Lower lobe of right lung (tissue), 2 donors: ENCODE data around the gene PYGO1. TPM values are rescaled to one million over a fixed set of nuclear protein-coding genes. Genes with fewer than 3 reads are reported as not detected.

ENCODE experiments used
- ATAC-seq, 2 donors: fragments of 200-7000 bp; cut with Tn5 transposase; one replicate each; pipeline ENCODE4 v1.9.1; 2020 to 2022; ENCODE audit warnings: mild to moderate bottlenecking in 2 of 2, moderate library complexity in 2 of 2
- DNase-seq: peaks from one replicate; pipeline ENCODE4 v3.0.0-alpha.2; 2020
- H3K27ac ChIP-seq: fragments of 200-600 bp; one replicate; pipeline ENCODE4 v1.8.0; 2022
- H3K27me3 ChIP-seq: fragments of 200-600 bp; one replicate; pipeline ENCODE4 v1.8.0; 2022; ENCODE audit warnings: low read depth
- H3K36me3 ChIP-seq: fragments of 200-600 bp; one replicate; pipeline ENCODE4 v1.8.0; 2022; ENCODE audit warnings: mild to moderate bottlenecking
- H3K4me1 ChIP-seq: fragments of 200-600 bp; one replicate; pipeline ENCODE4 v1.8.0; 2022
- H3K4me3 ChIP-seq: fragments of 200-600 bp; one replicate; pipeline ENCODE4 v1.8.0; 2022; ENCODE audit warnings: mild to moderate bottlenecking
- H3K9me3 ChIP-seq: fragments of 200-600 bp; one replicate; pipeline ENCODE4 v1.8.0; 2022
- intact Hi-C: fragments of 100-400 bp; cut with DNase I; formaldehyde crosslinking; loops from one replicate; pipeline ENCODE4 v1.11.0; 2022
- total RNA-seq: library from RNA; stranded (reverse); fragmentation: NEBNext Ultra II Directional; extraction: Animal tissue kit (Norgen Biotek cat#: 25700); gene quantifications from one replicate; pipeline ENCODE4 v1.2.1, GENCODE V29; 2021
- TF ChIP-seq, protein P1 (sequence below): fragments of 200-600 bp; IDR thresholded peaks from one replicate; pipeline ENCODE4 v1.8.0; 2022; ENCODE audit warnings: antibody characterized with exemption, mild to moderate bottlenecking
- donor health status: DM: no; HTN: yes; CAD: no; lungs with severe emphysema.

Gene PYGO1
- total RNA-seq, 1 donor from 2014 or later, result 8.7 TPM

- H3K9me3 ChIP-seq, result no peaks in the 10 kb centered on the region
- no peak overlapping the region for H3K27ac ChIP-seq
- DNase-seq (no peak), ATAC-seq (no peak)
- TF ChIP-seq, protein P1, sequence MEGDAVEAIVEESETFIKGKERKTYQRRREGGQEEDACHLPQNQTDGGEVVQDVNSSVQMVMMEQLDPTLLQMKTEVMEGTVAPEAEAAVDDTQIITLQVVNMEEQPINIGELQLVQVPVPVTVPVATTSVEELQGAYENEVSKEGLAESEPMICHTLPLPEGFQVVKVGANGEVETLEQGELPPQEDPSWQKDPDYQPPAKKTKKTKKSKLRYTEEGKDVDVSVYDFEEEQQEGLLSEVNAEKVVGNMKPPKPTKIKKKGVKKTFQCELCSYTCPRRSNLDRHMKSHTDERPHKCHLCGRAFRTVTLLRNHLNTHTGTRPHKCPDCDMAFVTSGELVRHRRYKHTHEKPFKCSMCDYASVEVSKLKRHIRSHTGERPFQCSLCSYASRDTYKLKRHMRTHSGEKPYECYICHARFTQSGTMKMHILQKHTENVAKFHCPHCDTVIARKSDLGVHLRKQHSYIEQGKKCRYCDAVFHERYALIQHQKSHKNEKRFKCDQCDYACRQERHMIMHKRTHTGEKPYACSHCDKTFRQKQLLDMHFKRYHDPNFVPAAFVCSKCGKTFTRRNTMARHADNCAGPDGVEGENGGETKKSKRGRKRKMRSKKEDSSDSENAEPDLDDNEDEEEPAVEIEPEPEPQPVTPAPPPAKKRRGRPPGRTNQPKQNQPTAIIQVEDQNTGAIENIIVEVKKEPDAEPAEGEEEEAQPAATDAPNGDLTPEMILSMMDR, result no peak
- H3K36me3 ChIP-seq, result no peaks in the 10 kb centered on the region
- H3K4me1 ChIP-seq, result no peaks in the 10 kb centered on the region
- no peak overlapping the region for H3K4me3 ChIP-seq
- intact Hi-C loops, result no loop called here
- H3K27me3 ChIP-seq, result no peaks in the 10 kb centered on the region
Measured at GRCh38 chr15:55518641-55519040, 69.5 kb downstream of the PYGO1 start.

- TF ChIP-seq, protein P1, result no peak
Measured at GRCh38 chr15:55518009-55518408, 70.1 kb downstream of the PYGO1 start.

GRCh38 chr15:55515991-55516776 lies 72.0 kb downstream of the PYGO1 start:
- H3K9me3 ChIP-seq, result no peaks in the 10 kb centered on the region
- no peaks in the 10 kb centered on the region for H3K36me3 ChIP-seq
- H3K4me3 ChIP-seq, result no peak overlapping the region
- no peak for ATAC-seq
- H3K4me1 ChIP-seq, result no peaks in the 10 kb centered on the region
- intact Hi-C loops, result no loop called here
- no peak overlapping the region for H3K27ac ChIP-seq
- no peak for DNase-seq
- TF ChIP-seq, protein P1, result no peak
- no peaks in the 10 kb centered on the region for H3K27me3 ChIP-seq

More at GRCh38 chr15:55518009-55518408, 70.1 kb downstream of the PYGO1 start:
- no peaks in the 10 kb centered on the region for H3K27me3 ChIP-seq
- H3K9me3 ChIP-seq, result no peaks in the 10 kb centered on the region
- H3K4me3 ChIP-seq, result no peak overlapping the region
- DNase-seq (no peak), ATAC-seq (no peak)
- H3K36me3 ChIP-seq, result no peaks in the 10 kb centered on the region
- H3K4me1 ChIP-seq, result no peaks in the 10 kb centered on the region
- H3K27ac ChIP-seq, result no peak overlapping the region
- intact Hi-C loops, result no loop called here

DNA sequence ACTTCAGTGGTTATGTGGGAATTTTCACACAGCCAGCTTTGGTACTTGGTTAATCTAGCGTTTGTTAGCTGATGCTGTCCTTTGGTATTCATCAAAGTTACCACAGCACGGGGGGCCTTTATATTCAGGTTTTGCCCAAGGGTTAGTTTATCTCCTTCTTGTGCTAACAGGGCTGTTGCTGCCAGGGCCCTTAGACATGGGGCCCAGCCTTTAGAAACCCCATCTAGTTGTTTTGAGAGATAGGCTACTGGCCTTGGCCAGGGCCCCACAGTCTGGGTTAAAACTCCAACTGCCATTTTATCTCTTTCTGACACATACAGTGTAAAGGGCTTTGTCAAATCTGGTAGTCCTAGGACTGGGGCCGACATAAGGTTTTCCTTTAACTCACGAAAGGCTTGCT lies 72.7 kb downstream of the PYGO1 start:
- TF ChIP-seq, protein P1, result no peak
- ATAC-seq (no peak), DNase-seq (no peak)
- peak overlapping the region; percentile 81 for H3K27ac ChIP-seq
- H3K9me3 ChIP-seq, result no peaks in the 10 kb centered on the region
- no peak overlapping the region for H3K4me3 ChIP-seq
- intact Hi-C loops, result no loop called here
- H3K4me1 ChIP-seq, result no peaks in the 10 kb centered on the region
- H3K36me3 ChIP-seq, result no peaks in the 10 kb centered on the region
- no peaks in the 10 kb centered on the region for H3K27me3 ChIP-seq

DNA sequence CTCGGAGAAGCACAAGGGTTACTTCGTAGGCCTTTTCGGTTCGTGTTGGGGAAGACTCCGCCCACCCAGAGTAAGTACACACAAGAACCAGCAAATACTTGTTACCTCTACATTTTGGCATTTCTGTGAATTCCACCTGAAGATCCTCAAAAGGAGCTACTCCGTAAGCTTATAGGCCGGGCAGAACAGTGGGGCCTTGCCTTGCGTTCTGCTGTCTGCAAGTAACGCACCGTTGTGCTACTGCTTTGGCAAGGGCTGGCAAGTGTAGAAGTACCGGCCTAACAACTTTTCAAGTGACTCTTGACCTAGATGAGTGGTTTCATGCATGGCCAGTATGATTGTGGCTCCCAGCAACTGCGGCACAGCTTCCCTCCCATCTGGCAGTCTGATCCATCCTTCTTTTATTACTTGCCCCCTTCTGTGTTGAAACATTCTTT lies 73.7 kb downstream of the PYGO1 start:
- ATAC-seq (peak; percentile 97 to 98), DNase-seq (peak; percentile 81)
- Histone ChIP-seq H3K27me3 (no peaks in the 10 kb centered on the region), H3K27ac (peak overlapping the region; percentile 81), H3K9me3 (no peaks in the 10 kb centered on the region), H3K4me1 (no peaks in the 10 kb centered on the region), H3K4me3 (peak overlapping the region; percentile 32), H3K36me3 (no peaks in the 10 kb centered on the region)
- TF ChIP-seq, protein P1, result no peak
- intact Hi-C loops, result no loop called here
